Fibroblast of lung (primary cell): ENCODE data around the gene WFIKKN1.

Experiments
- EZH2 ChIP-seq: IDR thresholded peaks from 2 replicates; pipeline ENCODE4 v1.5.1; 2012; ENCODE audit warnings: low read length, control low read depth, mild to moderate bottlenecking; ENCODE audit errors: missing control alignments
- TF ChIP-seq, protein P1 (sequence below), 2 donors: IDR thresholded peaks in 1 of 2; conservative IDR thresholded peaks in 1 of 2; 1 replicate in 1 of 2; 2 replicates in 1 of 2; pipeline ENCODE4 v1.5.1; 2011 to 2012; ENCODE audit warnings: low read length in 2 of 2, control low read depth in 1 of 2, inconsistent platforms in 1 of 2, low read depth in 1 of 2, mild to moderate bottlenecking in 1 of 2

DNA sequence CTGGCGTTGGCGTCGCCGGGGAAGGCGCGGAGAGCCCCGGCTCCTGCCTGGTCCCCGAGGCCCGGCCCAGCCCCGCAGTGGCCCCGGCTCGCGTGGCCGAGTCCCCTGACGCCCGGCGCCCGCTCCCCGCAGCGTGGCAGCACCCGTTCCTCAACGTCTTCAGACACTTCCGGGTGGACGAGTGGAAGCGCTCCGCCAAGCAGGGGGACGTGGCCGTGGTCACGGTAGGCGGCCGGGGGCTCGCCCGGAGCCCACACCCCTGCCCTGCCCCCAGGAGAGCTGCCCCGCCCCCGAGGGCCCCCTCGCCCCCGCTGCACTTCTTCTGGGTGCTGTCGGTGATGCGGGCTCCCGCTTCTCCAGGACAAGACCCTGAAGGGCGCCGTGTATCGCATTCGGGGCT lies 18.8 kb downstream of the WFIKKN1 start:
- TF ChIP-seq, protein P1, sequence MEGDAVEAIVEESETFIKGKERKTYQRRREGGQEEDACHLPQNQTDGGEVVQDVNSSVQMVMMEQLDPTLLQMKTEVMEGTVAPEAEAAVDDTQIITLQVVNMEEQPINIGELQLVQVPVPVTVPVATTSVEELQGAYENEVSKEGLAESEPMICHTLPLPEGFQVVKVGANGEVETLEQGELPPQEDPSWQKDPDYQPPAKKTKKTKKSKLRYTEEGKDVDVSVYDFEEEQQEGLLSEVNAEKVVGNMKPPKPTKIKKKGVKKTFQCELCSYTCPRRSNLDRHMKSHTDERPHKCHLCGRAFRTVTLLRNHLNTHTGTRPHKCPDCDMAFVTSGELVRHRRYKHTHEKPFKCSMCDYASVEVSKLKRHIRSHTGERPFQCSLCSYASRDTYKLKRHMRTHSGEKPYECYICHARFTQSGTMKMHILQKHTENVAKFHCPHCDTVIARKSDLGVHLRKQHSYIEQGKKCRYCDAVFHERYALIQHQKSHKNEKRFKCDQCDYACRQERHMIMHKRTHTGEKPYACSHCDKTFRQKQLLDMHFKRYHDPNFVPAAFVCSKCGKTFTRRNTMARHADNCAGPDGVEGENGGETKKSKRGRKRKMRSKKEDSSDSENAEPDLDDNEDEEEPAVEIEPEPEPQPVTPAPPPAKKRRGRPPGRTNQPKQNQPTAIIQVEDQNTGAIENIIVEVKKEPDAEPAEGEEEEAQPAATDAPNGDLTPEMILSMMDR (conservative IDR thresholded peaks at IDR 0.05 in 1 of 2, IDR thresholded peaks at IDR 0.05 in 1 of 2; ENCODE audit: low read depth in 1 of 2, low read length in 2 of 2): no peak
- TF ChIP-seq EZH2: no peak
